ENCODE results near the gene ABCG1. TPM values are rescaled to one million over a fixed set of nuclear protein-coding genes. Genes with fewer than 3 reads are reported as not detected.

The ABCG1 gene
- total RNA-seq, 4 donors from 2014 or later, result 2.6 to 10.9 (median 3.7) TPM

DNA sequence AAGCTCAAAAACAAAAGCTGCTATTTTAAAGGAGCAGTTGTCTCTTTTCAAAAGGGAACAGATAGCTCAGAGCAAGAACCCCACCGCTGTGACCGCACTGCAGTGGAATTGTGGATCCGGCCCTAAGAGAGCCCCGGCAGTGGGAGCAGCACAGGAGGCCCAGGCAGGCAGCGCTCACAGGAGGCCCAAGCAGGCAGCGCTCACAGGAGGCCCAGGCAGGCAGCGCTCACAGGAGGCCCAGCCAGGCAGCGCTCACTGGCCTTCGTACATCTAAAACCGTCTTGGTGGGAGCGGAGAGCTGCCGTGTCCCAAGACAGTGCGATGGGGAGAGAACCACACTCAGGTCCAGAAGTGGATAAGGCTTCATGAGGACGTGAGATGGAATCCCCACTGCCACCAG lies 92.2 kb downstream of the ABCG1 start:
- 96 to 97% methylated on average over 4 to 13 of the region's 14 CpGs for WGBS, 2 donors
- Histone ChIP-seq H3K27me3 (peaks cover 0 to 57% (median 0%) of the 10 kb centered on the region in 4 donors), H3K27ac (no peak overlapping the region), H3K36me3 (no peaks in the 10 kb centered on the region), H3K9me3 (no peaks in the 10 kb centered on the region), H3K4me3 (no peak overlapping the region), H3K4me1 (peaks cover 6 to 19% (median 7%) of the 10 kb centered on the region in 3 donors)
- DNase-seq, result no peak
- intact Hi-C loops (cut with DNase I), result no loop called here
- TF ChIP-seq POLR2A (IDR thresholded peaks at IDR 0.05), result no peak
- TF ChIP-seq, protein P1, sequence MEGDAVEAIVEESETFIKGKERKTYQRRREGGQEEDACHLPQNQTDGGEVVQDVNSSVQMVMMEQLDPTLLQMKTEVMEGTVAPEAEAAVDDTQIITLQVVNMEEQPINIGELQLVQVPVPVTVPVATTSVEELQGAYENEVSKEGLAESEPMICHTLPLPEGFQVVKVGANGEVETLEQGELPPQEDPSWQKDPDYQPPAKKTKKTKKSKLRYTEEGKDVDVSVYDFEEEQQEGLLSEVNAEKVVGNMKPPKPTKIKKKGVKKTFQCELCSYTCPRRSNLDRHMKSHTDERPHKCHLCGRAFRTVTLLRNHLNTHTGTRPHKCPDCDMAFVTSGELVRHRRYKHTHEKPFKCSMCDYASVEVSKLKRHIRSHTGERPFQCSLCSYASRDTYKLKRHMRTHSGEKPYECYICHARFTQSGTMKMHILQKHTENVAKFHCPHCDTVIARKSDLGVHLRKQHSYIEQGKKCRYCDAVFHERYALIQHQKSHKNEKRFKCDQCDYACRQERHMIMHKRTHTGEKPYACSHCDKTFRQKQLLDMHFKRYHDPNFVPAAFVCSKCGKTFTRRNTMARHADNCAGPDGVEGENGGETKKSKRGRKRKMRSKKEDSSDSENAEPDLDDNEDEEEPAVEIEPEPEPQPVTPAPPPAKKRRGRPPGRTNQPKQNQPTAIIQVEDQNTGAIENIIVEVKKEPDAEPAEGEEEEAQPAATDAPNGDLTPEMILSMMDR (IDR thresholded peaks at IDR 0.05), result no peak

DNA sequence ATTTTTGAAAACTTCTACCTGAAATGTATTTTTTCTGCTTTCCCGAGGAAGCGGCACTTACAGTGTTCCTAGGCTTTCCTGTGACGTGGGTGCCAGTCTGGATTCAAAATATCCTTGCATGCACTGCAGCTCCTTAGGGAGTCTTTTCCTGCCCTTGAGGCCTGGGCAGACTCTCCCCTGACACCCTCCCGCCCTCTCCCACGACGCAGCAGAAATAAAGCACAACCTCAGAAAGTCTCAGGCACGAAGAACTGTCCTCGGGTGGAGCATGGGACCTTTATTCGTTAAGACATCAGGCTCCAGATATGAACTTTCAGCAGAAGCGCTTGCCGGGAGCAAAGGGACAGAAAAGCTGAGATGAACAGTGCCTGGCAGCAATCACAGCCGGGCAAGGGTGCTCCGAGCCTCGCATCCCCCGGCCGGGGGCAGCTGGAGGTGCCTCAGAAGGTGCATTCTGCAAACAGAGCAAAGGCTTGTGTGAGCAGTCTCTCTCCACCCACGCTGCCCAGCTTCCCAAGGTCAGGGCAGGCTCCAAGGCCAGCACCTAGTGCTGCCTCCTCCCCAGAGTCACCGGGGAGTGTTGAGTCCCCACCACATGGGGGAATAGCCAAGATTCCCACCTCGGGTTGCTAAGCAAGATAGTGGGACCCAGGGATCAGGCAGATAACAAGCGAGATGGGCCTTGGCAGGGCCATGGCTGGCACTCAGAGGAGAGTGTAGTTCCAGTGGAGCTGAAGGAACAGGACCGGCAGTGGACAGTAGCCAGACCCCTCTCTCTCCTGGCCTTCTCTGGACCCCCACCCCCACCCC lies 93.1 kb downstream of the ABCG1 start:
- TF ChIP-seq, protein P1 (IDR thresholded peaks at IDR 0.05), result no peak
- TF ChIP-seq POLR2A (IDR thresholded peaks at IDR 0.05), result no peak
- Histone ChIP-seq H3K36me3 (no peaks in the 10 kb centered on the region), H3K4me1 (peaks cover 6 to 19% (median 7%) of the 10 kb centered on the region in 3 donors), H3K27ac (no peak overlapping the region), H3K4me3 (no peak overlapping the region), H3K9me3 (no peaks in the 10 kb centered on the region), H3K27me3 (peaks cover 0 to 48% (median 0%) of the 10 kb centered on the region in 4 donors)
- intact Hi-C loops (cut with DNase I), result no loop called here
- 78 to 79% methylated on average over 4 to 12 of the region's 21 CpGs for WGBS, 2 donors
- DNase-seq, result no peak

DNA sequence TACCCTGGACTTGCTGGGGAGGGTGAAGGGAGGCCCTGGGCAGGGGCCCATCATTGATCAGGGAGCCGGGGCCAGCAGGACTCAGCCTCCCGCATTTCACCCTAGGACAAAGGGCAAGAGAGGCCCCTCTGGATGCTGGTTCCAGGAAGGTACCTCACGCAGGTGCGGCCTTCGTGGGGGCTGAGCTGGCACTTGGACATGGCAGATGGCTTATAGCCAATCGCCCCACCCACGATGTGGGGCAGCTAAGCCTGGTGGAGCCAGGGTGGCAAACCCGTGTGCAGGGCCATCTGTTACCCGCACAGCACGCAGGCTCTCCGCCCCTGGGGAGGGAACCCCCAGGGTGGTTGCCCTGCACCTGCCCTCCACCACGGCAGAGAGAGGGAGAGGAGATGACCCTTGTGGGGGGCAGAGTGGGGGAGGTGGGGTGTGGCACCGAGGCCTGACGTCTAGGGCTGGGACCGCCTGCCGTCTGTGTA lies 93.7 kb downstream of the ABCG1 start:
- Histone ChIP-seq H3K9me3 (no peaks in the 10 kb centered on the region), H3K4me3 (no peak overlapping the region), H3K36me3 (no peaks in the 10 kb centered on the region), H3K27ac (no peak overlapping the region), H3K27me3 (peaks cover 0 to 42% (median 0%) of the 10 kb centered on the region in 4 donors), H3K4me1 (peaks cover 6 to 19% (median 7%) of the 10 kb centered on the region in 3 donors)
- 94 to 100% methylated on average over 1 to 10 of the region's 16 CpGs for WGBS, 2 donors
- intact Hi-C loops (cut with DNase I), result no loop called here
- TF ChIP-seq POLR2A (IDR thresholded peaks at IDR 0.05), result no peak
- TF ChIP-seq, protein P1 (IDR thresholded peaks at IDR 0.05), result no peak
- no peak for DNase-seq

DNA sequence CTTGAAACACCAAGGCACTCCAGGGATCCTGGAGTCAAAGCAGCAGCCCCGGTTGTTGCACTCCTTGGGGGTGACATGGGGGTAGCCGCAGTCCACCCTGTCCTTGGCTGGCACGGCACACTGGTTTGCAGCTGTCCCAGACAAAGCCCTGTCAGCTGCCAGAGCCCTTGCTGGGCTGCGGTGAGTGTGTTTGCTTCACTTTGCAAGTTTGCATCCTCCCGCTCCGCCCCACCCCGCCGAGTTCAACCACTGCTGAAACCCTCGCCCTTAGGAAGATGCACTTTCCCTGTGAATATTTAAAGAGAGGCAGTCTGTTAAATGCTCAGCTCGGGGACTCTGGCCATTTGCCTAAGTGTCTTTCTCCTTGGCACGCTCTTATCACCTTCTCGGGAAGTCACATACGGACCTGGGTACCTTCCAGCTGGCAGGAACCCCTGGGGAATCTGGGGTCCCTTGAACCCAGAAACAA lies 94.6 kb downstream of the ABCG1 start:
- Histone ChIP-seq H3K27ac (no peak overlapping the region), H3K9me3 (no peaks in the 10 kb centered on the region), H3K27me3 (peaks cover 0 to 40% (median 0%) of the 10 kb centered on the region in 4 donors), H3K4me3 (peak overlapping the region in 1 of 4 donors; percentile 7), H3K4me1 (peaks cover 6 to 19% (median 7%) of the 10 kb centered on the region in 3 donors), H3K36me3 (no peaks in the 10 kb centered on the region)
- 60 to 68% methylated on average over 6 to 9 of the region's 13 CpGs for WGBS, 2 donors
- TF ChIP-seq POLR2A (IDR thresholded peaks at IDR 0.05), result no peak
- TF ChIP-seq, protein P1 (IDR thresholded peaks at IDR 0.05), result no peak
- intact Hi-C loops (cut with DNase I), result no loop called here
- DNase-seq, result no peak

DNA sequence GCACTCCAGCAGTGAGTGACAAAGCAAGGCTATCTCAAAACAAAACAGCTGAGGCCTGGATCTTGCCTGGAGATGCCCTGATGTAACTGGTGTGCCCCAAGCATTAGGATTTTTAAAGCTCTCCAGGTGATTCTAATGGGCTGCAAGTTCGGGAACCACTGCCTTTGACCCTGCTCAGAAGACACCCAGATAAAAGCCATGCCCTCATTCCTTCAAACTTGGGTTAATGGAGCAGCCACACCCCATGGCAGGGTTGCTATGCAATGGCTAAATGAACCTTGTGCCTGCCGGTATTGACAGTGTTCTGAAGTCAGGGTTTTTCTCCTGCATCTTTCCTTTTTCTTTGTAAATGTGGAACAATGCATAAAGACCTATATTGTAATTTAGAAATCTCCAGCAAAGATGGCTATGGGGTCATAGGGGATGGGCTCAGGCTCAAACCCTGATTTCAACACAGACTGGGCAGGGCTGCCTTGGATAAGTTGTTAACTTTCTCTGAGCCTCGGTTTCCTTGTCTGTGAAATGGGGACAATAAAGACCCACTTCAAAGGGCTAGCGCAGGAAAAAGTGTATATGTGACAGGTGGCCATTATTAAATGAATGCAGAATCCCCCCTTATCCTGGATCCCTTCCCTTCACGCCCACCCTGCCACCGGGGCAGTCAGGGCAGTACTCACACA lies 95.8 kb downstream of the ABCG1 start:
- Histone ChIP-seq H3K36me3 (no peaks in the 10 kb centered on the region), H3K27me3 (peaks cover 0 to 33% (median 0%) of the 10 kb centered on the region in 4 donors), H3K9me3 (no peaks in the 10 kb centered on the region), H3K27ac (no peak overlapping the region), H3K4me3 (peak overlapping the region in 1 of 4 donors; percentile 21), H3K4me1 (peaks cover 3 to 13% (median 3%) of the 10 kb centered on the region in 3 donors)
- intact Hi-C loops (cut with DNase I), result no loop called here
- TF ChIP-seq, protein P1 (IDR thresholded peaks at IDR 0.05), result no peak
- TF ChIP-seq POLR2A (IDR thresholded peaks at IDR 0.05), result no peak
- WGBS, 2 donors, result 66 to 81% methylated on average over 3 to 4 of the region's 6 CpGs
- no peak for DNase-seq
